H1 (cell line): ENCODE results near the gene ANAPC2. TPM values are rescaled to one million over a fixed set of nuclear protein-coding genes. Genes with fewer than 3 reads are reported as not detected.
A peak's percentile ranks its signal among the peaks of the same experiment; 100 is the strongest.

Experiments
- BRCA1 ChIP-seq: IDR thresholded peaks from 2 replicates; pipeline ENCODE4 v1.6.1; 2012; ENCODE audit warnings: low read depth, low read length, improper control_type of control experiment
- CHD1 ChIP-seq: IDR thresholded peaks from 2 replicates; pipeline ENCODE4 v1.6.1; 2012; ENCODE audit warnings: low read depth, low read length, improper control_type of control experiment
- CHD2 ChIP-seq: IDR thresholded peaks from 2 replicates; pipeline ENCODE4 v1.6.1; 2012; ENCODE audit warnings: low read length, improper control_type of control experiment
- CTBP2 ChIP-seq: IDR thresholded peaks from 2 replicates; pipeline ENCODE4 v1.7.0; 2011; ENCODE audit warnings: borderline replicate concordance, mild to moderate bottlenecking, moderate library complexity, mixed read lengths, low read length; ENCODE audit not compliant: insufficient read depth, insufficient read length
- E2F6 ChIP-seq: IDR thresholded peaks from 2 replicates; pipeline ENCODE4 v1.6.1; 2012; ENCODE audit warnings: inconsistent platforms
- EP300 ChIP-seq, 2 experiments: IDR thresholded peaks; 1 replicate in 1 of 2; 2 replicates in 1 of 2; pipeline ENCODE4 v1.6.1; 2011 to 2012; ENCODE audit warnings: low read depth in 2 of 2, low read length in 2 of 2, mild to moderate bottlenecking in 2 of 2, borderline replicate concordance in 1 of 2, inconsistent platforms in 1 of 2, moderate library complexity in 1 of 2
- GTF2F1 ChIP-seq: IDR thresholded peaks from 2 replicates; pipeline ENCODE4 v1.6.1; 2012; ENCODE audit warnings: low read depth, low read length, improper control_type of control experiment, borderline replicate concordance
- HDAC6 ChIP-seq: IDR thresholded peaks from one replicate; pipeline ENCODE4 v1.7.1; 2012; ENCODE audit warnings: low read depth, mild to moderate bottlenecking, inconsistent platforms, low read length, moderate library complexity
- JUN ChIP-seq: IDR thresholded peaks from 2 replicates; pipeline ENCODE4 v1.6.1; 2011; ENCODE audit warnings: low read depth, mild to moderate bottlenecking, improper control_type of control experiment, low read length
- KDM1A ChIP-seq: fragments of 200-600, 300-600 bp; sonication (generic); IDR thresholded peaks from 2 replicates; pipeline ENCODE4 v1.7.1; 2016; ENCODE audit warnings: mild to moderate bottlenecking, low read length, borderline replicate concordance
- KDM5A ChIP-seq: fragments of 200-600 bp; IDR thresholded peaks from 2 replicates; pipeline ENCODE4 v1.7.1; 2012; ENCODE audit warnings: mild to moderate bottlenecking, low read length, inconsistent platforms, mixed read lengths
- NANOG ChIP-seq: IDR thresholded peaks from 2 replicates; pipeline ENCODE4 v1.6.1; 2011; ENCODE audit warnings: low read length, low read depth, mild to moderate bottlenecking, inconsistent platforms; ENCODE audit not compliant: insufficient read depth, poor library complexity, severe bottlenecking
- PHF8 ChIP-seq: fragments of 200-600 bp; sonication (generic); conservative IDR thresholded peaks from 2 replicates; pipeline ENCODE4 v1.7.1; 2012; ENCODE audit warnings: low read depth, mild to moderate bottlenecking, inconsistent platforms, low read length, moderate library complexity
- RNF2 ChIP-seq: fragments of 200-900, 300-1000 bp; sonication (generic); IDR thresholded peaks from 2 replicates; pipeline ENCODE4 v1.7.1; 2016; ENCODE audit warnings: borderline replicate concordance, low read depth, mild to moderate bottlenecking, antibody characterized with exemption, low read length; ENCODE audit not compliant: poor library complexity, severe bottlenecking; ENCODE audit errors: missing control alignments
- SIRT6 ChIP-seq: IDR thresholded peaks from one replicate; pipeline ENCODE4 v1.7.1; 2012; ENCODE audit warnings: low read length, inconsistent platforms
- SIX5 ChIP-seq: IDR thresholded peaks from 2 replicates; pipeline ENCODE4 v1.6.1; 2011; ENCODE audit warnings: mild to moderate bottlenecking, low read depth, low read length
- SRF ChIP-seq: IDR thresholded peaks from 2 replicates; pipeline ENCODE4 v1.6.1; 2011; ENCODE audit warnings: mild to moderate bottlenecking, low read depth, low read length, moderate library complexity
- SUZ12 ChIP-seq: fragments of 200-600 bp; sonication (generic); IDR thresholded peaks from 2 replicates; pipeline ENCODE4 v1.6.1; 2012; ENCODE audit warnings: mild to moderate bottlenecking, inconsistent platforms, low read length, moderate library complexity, mixed read lengths
- TAF1 ChIP-seq: IDR thresholded peaks from 2 replicates; pipeline ENCODE4 v1.6.1; 2011; ENCODE audit warnings: mild to moderate bottlenecking, low read depth, low read length
- TBP ChIP-seq: IDR thresholded peaks from 2 replicates; pipeline ENCODE4 v1.6.1; 2011; ENCODE audit warnings: low read depth, low read length, improper control_type of control experiment
- TCF12 ChIP-seq: IDR thresholded peaks from 2 replicates; pipeline ENCODE4 v1.6.1; 2011; ENCODE audit warnings: low read depth, mild to moderate bottlenecking, low read length
- YY1 ChIP-seq: IDR thresholded peaks from 2 replicates; pipeline ENCODE4 v1.6.1; 2011; ENCODE audit warnings: low read depth, mild to moderate bottlenecking, low read length
- polyA plus RNA-seq, 7 experiments: library from polyadenylated mRNA; depleted of rRNA in 3 of 7; stranded (reverse) in 5 of 7; unstranded in 2 of 7; fragments of >200 nt in 5 of 7; fragments of 200-250 nt in 2 of 7; gene quantifications; 1 replicate in 5 of 7; 2 replicates in 1 of 7; 4 replicates in 1 of 7; pipeline versions ENCODE4 v1.2.1 to v1.2.3, GENCODE V29; 2011 to 2013; ENCODE audit warnings: missing spikeins in 2 of 7, mixed read lengths in 2 of 7
- total RNA-seq: library from RNA; stranded (reverse); fragmentation: NEBNext Ultra II Directional; extraction: Animal tissue kit (Norgen Biotek cat#: 25700); gene quantifications from 2 replicates; pipeline ENCODE4 v1.2.1, GENCODE V29; 2021
- TF ChIP-seq, protein P1 (sequence below): IDR thresholded peaks from 2 replicates; pipeline ENCODE4 v1.6.1; 2012; ENCODE audit warnings: low read length, inconsistent platforms

The ANAPC2 gene
- total and polyA plus RNA-seq, 2 of the 8 experiments (the other 6 are each of a cell fraction or from before 2014, with no cell fraction given) = 30.2 to 37.7 TPM

- TF ChIP-seq GTF2F1 (no peak), CHD1 (no peak), HDAC6 (no peak), KDM5A (no peak), NANOG (no peak), PHF8 (no peak), TBP (no peak), RNF2 (peak; percentile 19), YY1 (no peak), SIX5 (no peak), JUN (no peak), TCF12 (no peak), E2F6 (peak; percentile 82), TAF1 (no peak), CHD2 (no peak), KDM1A (no peak), BRCA1 (no peak), SUZ12 (peak; percentile 53; the same call in 1 of the 2 replicates), EP300 (IDR thresholded peaks at IDR 0.05; ENCODE audit: borderline replicate concordance in 1 of 2, low read depth in 2 of 2, low read length in 2 of 2) (no peak), SRF (no peak), SIRT6 (no peak), CTBP2 (no peak)
- TF ChIP-seq, protein P1, sequence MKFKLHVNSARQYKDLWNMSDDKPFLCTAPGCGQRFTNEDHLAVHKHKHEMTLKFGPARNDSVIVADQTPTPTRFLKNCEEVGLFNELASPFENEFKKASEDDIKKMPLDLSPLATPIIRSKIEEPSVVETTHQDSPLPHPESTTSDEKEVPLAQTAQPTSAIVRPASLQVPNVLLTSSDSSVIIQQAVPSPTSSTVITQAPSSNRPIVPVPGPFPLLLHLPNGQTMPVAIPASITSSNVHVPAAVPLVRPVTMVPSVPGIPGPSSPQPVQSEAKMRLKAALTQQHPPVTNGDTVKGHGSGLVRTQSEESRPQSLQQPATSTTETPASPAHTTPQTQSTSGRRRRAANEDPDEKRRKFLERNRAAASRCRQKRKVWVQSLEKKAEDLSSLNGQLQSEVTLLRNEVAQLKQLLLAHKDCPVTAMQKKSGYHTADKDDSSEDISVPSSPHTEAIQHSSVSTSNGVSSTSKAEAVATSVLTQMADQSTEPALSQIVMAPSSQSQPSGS = no peak
Observed at GRCh38 chr9:137139468-137140150, 48.8 kb downstream of the ANAPC2 start (continued).
